ENCODE results near the gene ITPKA. TPM values are rescaled to one million over a fixed set of nuclear protein-coding genes. Genes with fewer than 3 reads are reported as not detected.

The ITPKA gene
- total RNA-seq, 4 donors from 2014 or later = not detected

DNA sequence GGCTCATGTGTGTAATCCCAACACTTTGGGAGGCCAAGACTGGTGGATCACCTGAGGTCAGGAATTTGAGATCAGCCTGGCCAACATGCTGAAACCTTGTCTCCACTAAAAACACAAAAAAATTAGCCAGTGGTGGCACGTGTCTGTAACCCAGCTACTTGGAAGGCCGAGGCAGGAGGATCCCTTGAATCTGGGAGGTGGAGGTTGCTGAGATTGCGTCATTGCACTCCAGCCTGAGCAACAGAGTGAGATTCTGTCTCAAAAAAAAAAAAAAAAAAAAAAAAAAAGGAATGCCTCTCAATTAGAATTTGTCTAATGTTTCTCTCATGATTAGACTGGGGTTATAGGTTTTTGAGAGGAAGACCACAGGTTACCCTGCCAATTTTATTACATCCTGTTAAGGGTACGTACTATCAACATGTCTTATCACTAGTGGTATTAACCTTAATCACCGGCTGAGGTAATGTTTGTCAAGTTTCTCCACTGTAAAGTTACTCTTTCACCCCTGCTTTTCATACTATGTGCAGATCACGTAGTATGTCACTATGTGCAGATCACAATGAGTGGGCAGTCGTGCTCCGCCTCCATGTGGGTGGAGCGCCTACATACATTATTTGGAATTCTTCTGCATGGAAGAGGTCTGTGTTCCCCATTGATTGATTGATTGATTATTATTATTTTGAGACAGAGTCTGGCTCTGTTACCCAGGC is 56.5 kb downstream of the ITPKA start:
- Histone ChIP-seq H3K27me3 (no peaks in the 10 kb centered on the region), H3K4me1 (no peaks in the 10 kb centered on the region), H3K4me3 (no peak overlapping the region), H3K27ac (no peak overlapping the region), H3K36me3 (no peaks in the 10 kb centered on the region), H3K9me3 (no peaks in the 10 kb centered on the region)
- 88 to 91% methylated on average over 9 of the region's 9 CpGs for WGBS, 2 donors
- TF ChIP-seq, protein P1, sequence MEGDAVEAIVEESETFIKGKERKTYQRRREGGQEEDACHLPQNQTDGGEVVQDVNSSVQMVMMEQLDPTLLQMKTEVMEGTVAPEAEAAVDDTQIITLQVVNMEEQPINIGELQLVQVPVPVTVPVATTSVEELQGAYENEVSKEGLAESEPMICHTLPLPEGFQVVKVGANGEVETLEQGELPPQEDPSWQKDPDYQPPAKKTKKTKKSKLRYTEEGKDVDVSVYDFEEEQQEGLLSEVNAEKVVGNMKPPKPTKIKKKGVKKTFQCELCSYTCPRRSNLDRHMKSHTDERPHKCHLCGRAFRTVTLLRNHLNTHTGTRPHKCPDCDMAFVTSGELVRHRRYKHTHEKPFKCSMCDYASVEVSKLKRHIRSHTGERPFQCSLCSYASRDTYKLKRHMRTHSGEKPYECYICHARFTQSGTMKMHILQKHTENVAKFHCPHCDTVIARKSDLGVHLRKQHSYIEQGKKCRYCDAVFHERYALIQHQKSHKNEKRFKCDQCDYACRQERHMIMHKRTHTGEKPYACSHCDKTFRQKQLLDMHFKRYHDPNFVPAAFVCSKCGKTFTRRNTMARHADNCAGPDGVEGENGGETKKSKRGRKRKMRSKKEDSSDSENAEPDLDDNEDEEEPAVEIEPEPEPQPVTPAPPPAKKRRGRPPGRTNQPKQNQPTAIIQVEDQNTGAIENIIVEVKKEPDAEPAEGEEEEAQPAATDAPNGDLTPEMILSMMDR (IDR thresholded peaks at IDR 0.05) = no peak
- TF ChIP-seq POLR2A (IDR thresholded peaks at IDR 0.05) (no peak), EP300 (IDR thresholded peaks at IDR 0.05) (no peak)
- no peak for DNase-seq (ENCODE audit: low spot score in 2 of 2)

Small RNAs within 50 kb of the gene (small RNA-seq; reads per million reads assigned to genes)
- gene RNU6-1169P = not detected

Other genes with a start within 250 kb of the ITPKA start
- 1 to 10 TPM in 3 of 4 donors, not detected in 1; 1.2 to 2.7 (median 1.7) TPM for gene OIP5, start 161.3 kb upstream of the ITPKA start, total RNA-seq
- gene NUSAP1, start 161.0 kb upstream of the ITPKA start, total RNA-seq = 10 to 100 TPM in 1 of 4 donors, 1 to 10 TPM in 2, under 1 TPM in 1; 0.39 to 21.0 (median 2.5) TPM
- gene NDUFAF1, start 91.4 kb upstream of the ITPKA start, total RNA-seq = 10 to 100 TPM in 1 of 4 donors, 1 to 10 TPM in 3; 6.3 to 12.3 (median 9.2) TPM
- 10 to 100 TPM; 22.2 to 72.6 (median 29.0) TPM for gene RTF1, start 76.8 kb upstream of the ITPKA start, total RNA-seq
- under 1 TPM in 2 of 4 donors, not detected in 2; 0.39 to 0.90 TPM for gene LTK, start 20.0 kb downstream of the ITPKA start, total RNA-seq
- 10 to 100 TPM; 16.4 to 47.7 (median 31.8) TPM for gene RPAP1, start 50.4 kb downstream of the ITPKA start, total RNA-seq
- 10 to 100 TPM; 21.0 to 28.5 (median 23.9) TPM for gene TYRO3, start 65.3 kb downstream of the ITPKA start, total RNA-seq
- gene MGA, start 166.5 kb downstream of the ITPKA start, total RNA-seq = 10 to 100 TPM; 29.7 to 53.8 (median 31.7) TPM

Measured in tibial nerve (tissue), 4 donors.